ENCODE measurements around the gene SEMA6B.

Gene SEMA6B

GRCh38 chr19:4510435-4511255 lies 48.8 kb downstream of the SEMA6B start:
- DNase-seq (ENCODE audit: low read depth in 1 of 2, low spot score in 1 of 2) = no peak

- no peak for DNase-seq (ENCODE audit: low read depth in 1 of 2, low spot score in 1 of 2)
Observed at GRCh38 chr19:4508698-4509097, 50.8 kb downstream of the SEMA6B start.

DNA sequence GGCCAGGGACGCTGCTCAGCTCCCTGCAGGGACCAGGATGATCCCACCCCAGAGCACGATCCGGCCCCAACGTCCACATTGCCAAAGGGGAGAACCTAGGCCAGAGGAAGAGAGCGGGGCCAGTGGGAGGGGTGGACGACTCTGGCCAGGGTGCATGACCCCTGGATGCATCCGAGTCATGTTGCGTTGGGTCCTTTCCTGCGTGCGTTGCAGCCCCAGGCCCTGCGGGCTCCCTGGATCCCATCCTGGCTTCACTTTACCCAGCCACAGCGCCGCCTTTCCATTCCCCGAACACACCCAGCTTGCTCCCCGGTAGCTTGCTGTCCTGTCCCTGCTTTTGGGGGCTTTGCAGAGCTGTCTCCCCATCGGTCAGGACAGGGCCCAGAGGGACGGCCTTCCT lies 51.7 kb downstream of the SEMA6B start:
- no peak for DNase-seq (ENCODE audit: low read depth in 1 of 2, low spot score in 1 of 2)

DNA sequence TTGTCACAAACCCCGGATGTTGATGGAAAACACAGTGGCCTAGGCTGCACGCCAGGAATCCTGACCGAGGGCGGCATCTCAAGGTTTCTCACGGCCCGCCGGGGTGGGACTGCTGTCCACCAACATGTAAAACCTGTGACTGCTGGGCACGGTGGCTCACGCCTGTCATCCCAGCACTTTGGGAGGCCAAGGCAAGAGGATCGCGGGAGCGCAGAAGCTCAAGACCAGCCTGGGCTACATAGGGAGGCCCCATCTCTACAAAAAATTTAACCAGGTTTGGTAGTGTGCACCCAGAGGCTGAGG lies 52.4 kb downstream of the SEMA6B start:
- DNase-seq (ENCODE audit: low read depth in 1 of 2, low spot score in 1 of 2) = no peak

DNA sequence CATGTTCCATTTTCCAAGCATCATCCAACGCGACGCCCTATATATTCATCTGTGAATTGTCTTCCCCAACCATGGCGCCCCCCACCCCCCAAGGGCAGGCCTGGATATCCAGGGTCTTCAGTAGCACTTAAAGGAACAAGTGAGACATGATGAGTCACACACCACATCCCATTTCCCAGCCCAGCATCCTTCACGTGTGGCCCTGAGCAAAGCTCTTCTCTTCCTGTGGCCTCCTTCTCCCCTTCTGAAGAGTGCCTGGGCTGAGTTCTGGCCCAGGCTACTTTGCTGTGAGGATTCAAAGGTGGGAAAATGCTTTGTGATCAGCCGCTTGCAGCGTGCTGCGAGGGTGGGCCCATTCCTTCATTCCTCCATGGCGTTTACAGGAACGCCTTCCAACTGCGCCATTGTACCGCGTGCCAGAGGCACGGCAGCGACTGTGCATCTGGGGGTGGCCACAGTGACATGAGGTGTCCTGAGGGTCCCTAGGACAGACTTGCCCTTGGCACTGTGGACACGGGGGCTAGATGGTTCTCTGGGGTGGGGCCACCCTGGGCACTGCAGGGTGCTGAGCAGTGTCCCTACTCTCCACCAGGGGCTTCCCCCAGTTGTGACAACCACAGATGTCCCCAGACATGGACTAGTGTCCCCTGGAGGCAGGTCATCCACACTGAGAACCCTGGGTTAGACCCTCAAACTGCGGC lies 52.9 kb downstream of the SEMA6B start:
- DNase-seq (ENCODE audit: low read depth in 1 of 2, low spot score in 1 of 2) = no peak

DNA sequence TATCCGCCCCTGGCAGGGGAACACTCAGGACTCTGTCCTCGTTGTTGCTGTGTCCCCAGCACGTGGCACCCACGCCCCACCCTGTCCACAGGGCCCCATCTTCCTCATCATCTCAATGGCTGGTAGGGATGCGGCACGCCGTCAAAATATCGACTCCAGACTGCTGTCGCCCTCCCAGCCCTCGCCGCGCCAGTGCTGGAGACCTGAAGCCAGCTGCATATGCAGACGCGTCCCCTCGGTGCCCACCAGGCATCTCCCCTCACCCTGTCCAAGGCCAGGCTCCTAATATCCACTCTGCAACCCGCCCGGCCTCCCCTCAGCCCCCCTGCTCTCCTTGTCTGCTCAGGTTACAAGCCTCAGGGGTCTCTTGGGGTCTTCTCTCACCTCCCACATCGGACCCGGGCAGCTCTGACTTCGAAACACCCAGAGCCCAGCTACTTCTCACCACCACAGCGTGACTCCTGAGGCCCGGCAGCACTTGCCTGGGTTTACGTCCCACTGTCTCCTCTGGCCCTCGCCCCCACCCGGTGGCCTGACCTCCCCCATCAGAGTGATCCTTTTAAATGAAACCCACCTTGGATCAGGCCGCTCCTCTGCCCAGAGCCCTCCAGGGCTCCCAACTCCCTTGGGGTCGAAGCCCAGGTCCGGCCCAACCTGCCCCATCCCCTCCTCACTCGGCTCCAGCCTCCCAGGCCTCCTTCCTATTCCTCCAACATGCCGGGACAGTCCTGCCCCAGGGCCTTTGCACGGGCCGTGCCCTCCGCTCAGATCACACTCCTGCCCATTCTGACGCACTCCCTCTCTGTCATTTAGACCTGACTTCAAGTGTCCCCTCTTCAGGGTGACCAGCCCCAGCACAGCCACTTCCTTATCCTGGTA lies 53.7 kb downstream of the SEMA6B start:
- no peak for DNase-seq (ENCODE audit: low read depth in 1 of 2, low spot score in 1 of 2)

DNA sequence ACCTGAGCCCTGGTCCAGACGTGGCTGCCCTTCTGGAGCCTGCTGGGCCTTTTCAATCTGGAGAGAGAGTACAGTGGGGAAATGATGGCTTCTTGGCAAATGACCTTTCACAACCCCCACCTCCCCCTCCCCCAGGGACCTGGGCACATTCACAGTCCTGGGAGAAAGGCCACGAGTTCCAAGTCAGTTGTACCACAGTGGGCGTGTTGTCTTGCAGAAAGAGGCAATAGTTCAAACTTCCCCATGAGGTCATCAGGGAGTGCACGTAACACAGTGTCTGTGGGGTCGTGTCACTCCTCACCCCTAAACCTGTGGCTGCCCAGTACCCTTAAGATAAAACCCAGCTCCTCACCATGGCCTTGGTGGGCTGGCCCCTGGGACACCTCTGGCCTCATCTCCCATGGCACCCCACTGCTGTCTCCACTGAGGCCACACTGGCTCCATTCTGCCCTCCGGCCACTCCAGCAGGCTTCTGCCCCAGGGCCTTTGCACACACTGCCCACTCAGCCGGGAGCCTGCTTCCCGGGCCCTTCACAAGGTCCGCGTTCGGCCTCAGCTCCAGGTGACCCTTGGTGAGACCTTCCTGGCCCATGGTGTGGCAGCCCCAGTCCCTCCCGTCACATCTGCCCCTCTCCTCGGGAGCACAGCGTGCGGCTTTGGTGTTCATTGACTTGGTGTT lies 54.5 kb downstream of the SEMA6B start:
- no peak for DNase-seq (ENCODE audit: low read depth in 1 of 2, low spot score in 1 of 2)

DNA sequence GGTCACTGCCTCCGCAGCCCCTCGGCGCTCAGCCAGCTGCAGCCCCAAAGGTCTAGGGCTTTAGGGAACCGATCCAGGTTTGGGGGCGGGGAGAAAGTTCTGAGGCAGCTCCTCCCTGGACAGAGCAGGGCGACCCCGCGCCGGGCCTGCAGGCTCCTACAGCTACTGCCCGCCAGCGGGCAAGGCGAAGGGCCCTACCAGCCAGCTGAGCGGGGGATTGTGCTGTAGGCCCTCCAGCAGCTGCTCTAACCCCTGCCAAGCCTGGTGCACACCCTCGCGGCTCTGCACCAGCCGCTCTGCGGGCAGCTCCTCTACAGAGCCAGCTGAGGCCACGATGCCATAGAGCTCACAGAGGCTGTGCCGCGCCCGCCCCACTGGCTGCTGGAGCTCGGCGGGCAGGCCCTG lies 55.2 kb downstream of the SEMA6B start:
- DNase-seq (ENCODE audit: low read depth in 1 of 2, low spot score in 1 of 2) = no peak

GRCh38 chr19:4503825-4504170 lies 55.7 kb downstream of the SEMA6B start:
- DNase-seq (ENCODE audit: low read depth in 1 of 2, low spot score in 1 of 2) = no peak

DNA sequence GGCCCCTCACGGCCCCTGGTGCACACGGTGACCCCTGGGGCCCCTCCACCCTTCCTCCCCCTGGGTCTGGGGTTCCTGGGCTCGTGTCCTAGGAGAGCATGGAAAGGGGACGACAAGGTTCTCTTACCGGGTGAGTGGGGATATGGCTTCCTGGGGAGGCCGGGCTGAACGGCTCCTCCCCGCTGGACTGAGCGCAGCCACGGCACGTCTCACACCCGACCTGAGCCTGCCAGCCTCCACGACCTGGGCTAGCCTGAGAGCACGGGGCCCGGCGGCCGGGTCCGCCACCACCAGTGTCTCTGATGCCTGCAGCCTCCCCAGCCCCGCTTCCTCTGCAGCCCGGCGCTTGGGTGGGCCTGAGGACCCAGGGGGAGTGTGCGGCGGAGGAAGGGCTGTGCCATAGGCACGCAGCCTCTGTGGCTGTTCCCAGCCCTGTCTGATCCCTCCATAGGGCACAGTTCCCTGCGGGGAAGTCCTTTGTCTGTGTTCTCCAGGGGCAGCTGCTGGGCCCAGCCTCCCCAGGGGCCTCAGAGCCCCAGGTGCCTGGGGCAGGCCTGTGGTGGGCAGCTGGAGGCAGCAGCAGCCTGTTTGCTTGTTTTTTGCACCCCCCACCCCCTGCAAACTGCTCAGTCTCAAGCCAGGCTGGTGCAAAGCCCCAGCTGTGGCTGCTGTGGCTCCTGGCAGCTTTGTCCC lies 56.2 kb downstream of the SEMA6B start:
- DNase-seq (ENCODE audit: low read depth in 1 of 2, low spot score in 1 of 2) = no peak

DNA sequence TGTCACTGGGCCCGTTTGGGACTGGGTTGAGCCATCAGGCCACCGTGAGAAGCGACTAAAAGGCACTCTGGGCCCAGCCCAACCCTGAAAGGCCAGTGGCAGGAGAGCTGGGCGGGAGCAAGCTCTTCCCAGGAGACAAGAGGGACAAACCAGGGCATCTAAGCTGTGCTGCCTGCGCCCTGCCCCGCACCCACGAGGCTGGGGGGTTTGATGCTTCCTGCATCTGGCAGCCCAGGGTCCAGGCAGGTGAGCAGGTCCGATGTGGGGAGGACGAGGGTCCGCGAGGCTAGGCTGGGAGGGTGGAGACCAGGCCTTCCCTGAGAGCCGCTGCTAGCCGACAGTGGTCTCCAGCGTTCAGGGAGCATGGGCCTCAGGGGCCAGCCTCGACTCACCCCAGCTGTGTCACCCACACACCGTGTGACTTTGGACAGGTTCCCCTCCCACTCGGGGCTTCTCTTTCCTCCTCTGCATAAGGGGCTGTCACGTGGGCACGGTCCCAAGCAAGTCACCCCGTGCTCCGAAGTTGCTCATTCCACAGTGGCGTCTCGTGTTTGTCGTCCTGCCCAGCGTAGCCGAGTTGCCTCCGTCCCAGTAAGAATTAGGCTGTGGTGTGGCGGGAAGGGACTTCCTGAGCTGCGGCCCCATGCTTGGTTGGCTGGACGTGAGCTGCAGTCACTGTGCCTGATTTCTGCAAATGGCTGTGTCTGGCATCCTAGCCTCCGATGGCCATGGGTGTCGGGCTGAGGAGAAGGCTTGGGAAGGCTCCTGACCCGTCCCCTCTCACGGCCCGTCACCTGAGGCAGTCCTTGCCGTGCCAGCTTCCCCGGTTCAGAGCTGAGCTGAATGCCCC lies 57.0 kb downstream of the SEMA6B start:
- no peak for DNase-seq (ENCODE audit: low read depth in 1 of 2, low spot score in 1 of 2)

- DNase-seq (ENCODE audit: low read depth in 1 of 2, low spot score in 1 of 2) = no peak
Observed at GRCh38 chr19:4501691-4502090, 57.8 kb downstream of the SEMA6B start.

DNA sequence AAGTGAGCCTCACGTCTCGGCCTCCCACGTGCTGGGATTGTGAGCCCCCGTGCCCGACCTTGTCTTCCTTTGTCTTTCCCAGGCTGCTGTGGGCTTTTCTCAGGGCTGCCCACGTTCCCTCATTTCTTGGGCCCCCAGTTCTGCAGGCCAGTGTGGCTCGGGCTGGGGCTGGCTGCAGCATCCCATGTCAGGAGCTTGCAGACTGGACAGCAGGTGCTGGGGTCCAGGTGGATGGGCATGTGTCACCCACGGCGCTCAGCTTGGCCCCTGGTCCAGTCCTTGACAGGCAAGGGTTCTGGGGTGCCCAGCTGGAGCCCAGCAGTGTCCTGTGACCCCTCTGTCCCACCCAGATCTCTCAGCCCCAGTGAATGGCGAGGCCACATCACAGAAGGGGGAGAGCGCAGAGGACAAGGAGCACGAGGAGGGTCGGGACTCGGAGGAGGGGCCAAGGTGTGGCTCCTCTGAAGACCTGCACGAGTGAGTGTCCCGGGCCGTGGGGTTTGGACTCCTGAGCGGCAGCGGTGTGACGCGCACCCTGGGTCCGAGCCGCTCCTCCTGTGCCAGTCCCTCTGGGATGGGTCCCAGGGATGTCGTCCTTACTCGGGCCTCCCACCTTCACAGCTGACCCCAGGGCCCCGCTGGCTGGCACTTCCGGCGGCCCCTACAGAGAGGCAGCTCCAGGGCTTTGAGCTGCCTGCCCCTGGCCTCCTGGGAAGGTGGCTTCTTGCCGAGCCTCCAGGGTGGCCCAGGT lies 58.5 kb downstream of the SEMA6B start:
- DNase-seq (ENCODE audit: low read depth in 1 of 2, low spot score in 1 of 2) = no peak

DNA sequence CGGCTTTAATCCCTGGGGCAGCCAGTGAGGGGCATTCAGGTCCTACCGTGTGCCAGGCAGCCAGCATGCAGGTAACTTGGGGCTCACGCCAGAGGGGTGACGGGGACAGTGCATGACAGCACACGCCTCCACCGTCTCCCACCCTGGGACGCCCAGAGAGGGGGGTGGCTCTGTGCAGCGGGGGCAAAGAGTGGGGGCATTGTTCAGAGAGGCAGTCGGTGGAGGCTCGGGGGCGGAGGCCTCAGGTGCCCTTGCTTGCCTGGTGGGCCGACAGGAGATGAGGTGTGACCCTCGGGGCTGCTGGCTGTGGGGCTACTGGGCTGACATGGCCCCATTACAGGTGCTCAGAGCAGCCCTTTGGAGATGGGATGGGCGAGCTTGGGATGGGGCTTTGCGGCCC lies 59.6 kb downstream of the SEMA6B start:
- DNase-seq (ENCODE audit: low read depth in 1 of 2, low spot score in 1 of 2) = no peak

- no peak for DNase-seq (ENCODE audit: low read depth in 1 of 2, low spot score in 1 of 2)
Observed at GRCh38 chr19:4499318-4499717, 60.2 kb downstream of the SEMA6B start.

GRCh38 chr19:4498694-4499093 lies 60.8 kb downstream of the SEMA6B start:
- no peak for DNase-seq (ENCODE audit: low read depth in 1 of 2, low spot score in 1 of 2)

DNA sequence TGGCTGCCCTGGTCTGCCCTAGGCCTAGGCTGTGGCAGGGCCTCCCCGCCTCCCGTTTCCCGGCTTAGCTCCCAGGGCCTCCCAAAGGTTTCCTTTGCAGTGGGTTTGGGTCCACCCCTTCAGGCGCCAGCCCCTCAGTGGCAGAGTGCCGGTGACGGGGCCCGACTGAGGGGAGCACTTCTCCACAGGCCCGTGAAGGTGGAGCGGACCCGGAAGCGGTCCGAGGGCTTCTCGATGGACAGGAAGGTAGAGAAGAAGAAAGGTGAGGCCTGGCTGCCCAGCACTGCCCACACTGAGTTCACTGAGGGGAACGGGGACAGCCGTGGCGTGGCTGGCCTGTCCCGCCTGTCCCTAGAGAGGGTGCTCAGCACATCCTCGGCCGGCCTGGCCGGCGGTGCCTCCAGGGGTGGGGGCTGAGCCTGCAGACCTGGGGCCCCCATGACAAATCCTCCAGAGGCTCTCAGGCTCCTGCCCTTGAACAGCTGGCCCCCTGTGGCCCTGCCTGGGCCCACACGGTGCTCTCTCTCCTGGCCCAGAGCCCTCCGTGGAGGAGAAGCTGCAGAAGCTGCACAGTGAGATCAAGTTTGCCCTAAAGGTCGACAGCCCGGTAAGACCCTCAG lies 61.6 kb downstream of the SEMA6B start:
- no peak for DNase-seq (ENCODE audit: low read depth in 1 of 2, low spot score in 1 of 2)

- DNase-seq (ENCODE audit: low read depth in 1 of 2, low spot score in 1 of 2) = no peak
Observed at GRCh38 chr19:4496304-4496703, 63.2 kb downstream of the SEMA6B start.

DNA sequence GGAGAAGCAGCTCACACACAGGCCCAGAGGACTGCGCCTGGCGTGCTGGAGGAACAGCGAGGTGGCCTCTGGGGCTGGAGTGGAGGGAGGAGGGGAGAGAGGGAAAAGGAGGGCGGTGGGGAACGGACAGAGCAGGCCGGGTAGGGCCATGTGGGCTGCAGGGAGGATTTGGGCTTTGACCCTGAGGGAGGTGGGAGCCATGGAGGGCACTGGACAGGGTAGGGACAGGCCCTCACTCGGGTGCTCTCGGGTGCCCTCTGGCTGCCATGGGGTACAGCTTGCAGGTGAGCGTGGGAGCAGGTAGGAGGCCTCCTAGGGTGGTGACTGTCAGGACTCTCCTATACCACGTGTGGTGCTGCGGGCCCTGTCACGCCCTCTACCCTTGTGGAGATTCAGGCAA lies 64.0 kb downstream of the SEMA6B start:
- DNase-seq (ENCODE audit: low read depth in 1 of 2, low spot score in 1 of 2) = no peak
